AG04450 (cell line): Measurements from ENCODE around the gene ZNF280A. TPM values are rescaled to one million over a fixed set of nuclear protein-coding genes. Genes with fewer than 3 reads are reported as not detected.

Experiments used
- CTCF ChIA-PET: fragments of 300-600, 350-600 bp; formaldehyde crosslinking; extraction: SDS; loops from one replicate; lab custom pipeline; 2022; ENCODE audit warnings: antibody characterized with exemption, inconsistent platforms; lab: Charles Lee
- POLR2A ChIA-PET: fragments of 350-600 bp; formaldehyde crosslinking; extraction: SDS; loops from one replicate; lab custom pipeline; 2021; ENCODE audit warnings: antibody characterized with exemption, inconsistent platforms; lab: Yijun Ruan, JAX
- DNase-seq: peaks from one replicate; pipeline ENCODE4 v3.0.0-alpha.2; 2011; ENCODE audit warnings: low read depth, low spot score
- H3K27ac ChIP-seq: one replicate; pipeline ENCODE4 v1.5.1; 2012; ENCODE audit warnings: low read depth, low read length, control low read depth
- H3K27me3 ChIP-seq: one replicate; pipeline ENCODE4 v1.6.0; 2012; ENCODE audit warnings: low read length; ENCODE audit not compliant: control insufficient read depth, insufficient read depth
- H3K4me3 ChIP-seq: 2 replicates; pipeline ENCODE4 v1.5.1; 2011; ENCODE audit warnings: mild to moderate bottlenecking, low read depth, low read length, control low read depth
- H3K9me3 ChIP-seq: 2 replicates; pipeline ENCODE4 v1.5.1; 2012; ENCODE audit warnings: low read length; ENCODE audit not compliant: control insufficient read depth, insufficient read depth
- CTCF ChIP-seq: IDR thresholded peaks from 2 replicates; pipeline ENCODE4 v1.5.1; 2011; ENCODE audit warnings: low read depth, low read length, control low read depth, inconsistent platforms
- polyA plus RNA-seq: library from polyadenylated mRNA; depleted of rRNA; stranded (reverse); fragments of >200 nt; gene quantifications from 2 replicates; pipeline ENCODE4 v1.2.3, GENCODE V29; 2011

ZNF280A gene
- polyA plus RNA-seq, 1 experiment, result not detected

GRCh38 chr22:22547226-22547625 lies 27.2 kb upstream of the ZNF280A start:
- no peaks in the 10 kb centered on the region for H3K9me3 ChIP-seq
- peaks cover 3% of the 10 kb centered on the region for H3K27me3 ChIP-seq
- H3K4me3 ChIP-seq, result no peak overlapping the region
- no peak overlapping the region for H3K27ac ChIP-seq
- TF ChIP-seq CTCF, result no peak
- POLR2A ChIA-PET, result no interaction called here
- DNase-seq, result no peak
- CTCF ChIA-PET, result no interaction called here

- ChIA-PET POLR2A (no interaction called here), CTCF (no interaction called here)
- Histone ChIP-seq H3K27me3 (peaks cover 3% of the 10 kb centered on the region), H3K9me3 (no peaks in the 10 kb centered on the region), H3K4me3 (no peak overlapping the region), H3K27ac (no peak overlapping the region)
- TF ChIP-seq CTCF, result no peak
- DNase-seq, result no peak
These were observed 26.4 kb upstream of the ZNF280A start for GRCh38 chr22:22546490-22546889.

GRCh38 chr22:22545084-22545483 lies 25.0 kb upstream of the ZNF280A start:
- no peak overlapping the region for H3K4me3 ChIP-seq
- peaks cover 3% of the 10 kb centered on the region for H3K27me3 ChIP-seq
- TF ChIP-seq CTCF, result no peak
- POLR2A ChIA-PET, result no interaction called here
- CTCF ChIA-PET, result no interaction called here
- no peaks in the 10 kb centered on the region for H3K9me3 ChIP-seq
- H3K27ac ChIP-seq, result no peak overlapping the region
- DNase-seq, result no peak

GRCh38 chr22:22538226-22538989 lies 18.3 kb upstream of the ZNF280A start:
- ChIA-PET CTCF (no interaction called here), POLR2A (no interaction called here)
- DNase-seq, result no peak
- H3K9me3 ChIP-seq, result no peaks in the 10 kb centered on the region
- no peak for TF ChIP-seq CTCF
- no peaks in the 10 kb centered on the region for H3K27me3 ChIP-seq
- H3K27ac ChIP-seq, result no peak overlapping the region
- H3K4me3 ChIP-seq, result no peak overlapping the region

GRCh38 chr22:22536916-22537315 lies 16.8 kb upstream of the ZNF280A start:
- POLR2A ChIA-PET, result no interaction called here
- Histone ChIP-seq H3K27ac (no peak overlapping the region), H3K4me3 (no peak overlapping the region), H3K27me3 (no peaks in the 10 kb centered on the region), H3K9me3 (no peaks in the 10 kb centered on the region)
- DNase-seq, result no peak
- no peak for TF ChIP-seq CTCF
- CTCF ChIA-PET, result no interaction called here
